GM12891 (cell line): ENCODE data around the gene SNX24.
A peak's percentile ranks its signal among the peaks of the same experiment; 100 is the strongest.
"Not testable (repeated sequence)": the region's sequence is repeated elsewhere in the genome, so short reads cannot be mapped to it uniquely, and the experiment has no call there.

Source experiments
- DNase-seq: peaks from one replicate; pipeline ENCODE4 v3.0.0; 2011; ENCODE audit warnings: low spot score; ENCODE audit not compliant: insufficient read length
- FAIRE-seq: peaks from 2 replicates; lab custom pipeline; 2011; peaks lifted over from hg19 to GRCh38; lab: Jason Lieb, UNC
- PAX5 ChIP-seq: IDR thresholded peaks from 2 replicates; pipeline ENCODE4 v1.6.1; 2011; ENCODE audit warnings: low read length, moderate library complexity, mild to moderate bottlenecking; ENCODE audit not compliant: insufficient read depth, severe bottlenecking
- POLR2A ChIP-seq: IDR thresholded peaks from 2 replicates; pipeline ENCODE4 v1.6.1; 2011; ENCODE audit warnings: low read depth, low read length, control low read depth
- POLR2AphosphoS5 ChIP-seq: IDR thresholded peaks from 2 replicates; pipeline ENCODE4 v1.6.1; 2011; ENCODE audit warnings: low read depth, low read length, control low read depth
- POU2F2 ChIP-seq: IDR thresholded peaks from 2 replicates; pipeline ENCODE4 v1.6.1; 2011; ENCODE audit warnings: low read depth, mild to moderate bottlenecking, control low read depth, low read length, moderate library complexity
- SPI1 ChIP-seq: IDR thresholded peaks from 2 replicates; pipeline ENCODE4 v1.6.1; 2011; ENCODE audit warnings: low read depth, low read length, control low read depth
- TAF1 ChIP-seq: IDR thresholded peaks from 2 replicates; pipeline ENCODE4 v1.6.1; 2011; ENCODE audit warnings: low read depth, low read length, control low read depth

The SNX24 gene

DNA sequence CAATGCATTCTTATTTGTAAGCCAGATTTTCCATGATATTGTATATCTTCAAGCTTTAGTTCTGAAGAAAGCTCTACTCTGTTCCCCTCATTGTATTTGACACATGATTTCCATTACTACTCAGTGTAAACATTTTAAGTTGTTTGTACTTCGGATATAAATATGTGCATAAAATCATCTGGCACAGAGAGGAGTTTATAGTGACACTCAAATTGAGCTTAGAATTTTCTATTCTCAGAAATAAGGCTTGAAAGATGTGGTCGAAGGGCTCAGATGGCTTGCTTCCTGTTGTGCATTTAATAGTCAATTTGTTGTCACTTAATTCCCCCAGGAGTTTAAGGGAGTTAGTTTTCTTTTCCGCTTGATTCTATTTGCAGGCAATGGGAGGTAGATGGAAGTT is 102.4 kb downstream of the SNX24 start:
- DNase-seq (no peak), FAIRE-seq (peak; percentile 9)

DNA sequence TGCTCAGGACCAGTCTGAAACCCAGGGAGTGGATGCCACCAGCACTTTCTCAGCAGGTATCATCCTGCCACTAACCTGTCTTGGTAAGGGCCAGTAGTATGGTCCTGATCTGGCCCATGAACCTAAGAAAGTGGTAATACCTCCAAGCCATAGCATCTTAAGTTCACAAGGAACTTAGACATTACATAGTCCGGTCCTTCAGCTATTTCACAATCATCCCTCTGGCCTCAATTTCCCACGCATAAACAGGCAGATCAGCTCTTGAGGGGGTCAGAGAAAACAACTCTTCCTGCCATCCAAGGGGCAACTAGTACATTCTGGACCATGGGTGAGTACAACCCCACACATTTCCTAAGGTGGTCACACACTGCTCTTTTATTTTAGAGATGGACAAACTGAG is 102.9 kb downstream of the SNX24 start:
- DNase-seq (no peak), FAIRE-seq (no peak)
- TF ChIP-seq TAF1 (no peak), SPI1 (no peak), POU2F2 (no peak), POLR2A (no peak), PAX5 (no peak), POLR2AphosphoS5 (no peak)

More for the DNA sequence above, 102.4 kb downstream of the SNX24 start:
- TF ChIP-seq POLR2AphosphoS5 (no peak), POU2F2 (no peak), POLR2A (no peak), TAF1 (no peak), SPI1 (no peak), PAX5 (no peak)

DNA sequence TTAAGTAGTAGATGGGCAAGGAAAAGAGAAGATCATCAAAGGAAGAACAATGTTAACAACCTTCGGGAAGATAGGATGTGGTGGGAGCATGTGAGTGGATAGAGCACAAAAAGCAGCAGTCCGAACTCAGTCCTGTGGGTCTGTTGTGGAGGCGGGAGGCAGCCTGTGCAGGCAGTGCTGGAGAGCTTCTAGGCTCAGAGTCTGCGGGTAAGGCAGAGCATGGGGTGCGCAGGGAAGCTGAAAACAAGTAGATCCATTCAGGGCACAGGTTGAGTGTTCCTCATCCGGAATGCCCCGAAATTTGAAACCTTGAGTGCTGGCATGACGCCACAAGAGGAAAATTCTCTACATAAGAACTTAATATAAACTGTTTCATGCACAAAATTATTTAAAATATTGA is 106.2 kb downstream of the SNX24 start:
- FAIRE-seq (no peak), DNase-seq (no peak)
- TF ChIP-seq POLR2AphosphoS5, result no peak
- TF ChIP-seq SPI1, result no peak
- no peak for TF ChIP-seq TAF1
- no peak for TF ChIP-seq PAX5
- TF ChIP-seq POLR2A, result no peak
- TF ChIP-seq POU2F2, result no peak

DNA sequence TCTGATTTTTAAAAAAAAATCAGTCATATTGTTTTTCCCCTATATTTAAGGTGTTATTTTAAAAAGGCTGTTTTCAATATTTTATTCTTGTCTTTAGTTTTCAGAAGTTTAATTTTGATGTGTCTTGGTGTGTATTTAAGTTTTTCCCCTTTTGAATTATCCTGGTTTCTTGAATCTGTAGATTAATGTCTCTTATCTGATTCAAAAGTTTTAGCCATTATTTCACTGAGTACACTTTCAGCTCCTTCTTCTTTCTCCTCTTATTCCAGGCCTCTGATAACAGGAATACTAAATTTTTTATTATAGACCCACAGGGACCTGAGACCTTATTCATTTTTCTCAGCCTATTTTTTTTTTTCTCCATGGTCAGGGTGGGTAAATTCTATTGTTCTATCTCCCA is 109.3 kb downstream of the SNX24 start:
- FAIRE-seq, result no peak
- TF ChIP-seq PAX5 (no peak), POLR2A (no peak), SPI1 (no peak), TAF1 (no peak), POU2F2 (no peak), POLR2AphosphoS5 (no peak)
- no peak for DNase-seq

DNA sequence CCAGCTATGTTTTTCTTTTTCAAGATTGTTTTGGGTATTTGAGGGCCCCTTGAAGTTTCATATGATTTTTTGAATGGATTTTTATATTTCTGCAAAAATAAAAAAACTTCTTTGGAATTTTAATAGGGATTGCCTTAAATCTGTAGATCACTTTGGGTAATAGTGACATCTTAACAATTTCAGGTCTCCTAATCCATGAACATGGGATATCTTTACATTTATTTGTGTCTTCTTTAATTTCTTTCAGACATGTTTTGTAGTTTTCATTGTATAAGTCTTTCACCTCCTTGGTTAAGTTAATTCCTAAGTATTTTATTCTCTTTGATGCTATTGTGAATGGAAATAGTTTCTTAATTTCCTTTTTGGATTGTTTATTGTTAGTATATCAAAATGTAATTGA is 112.0 kb downstream of the SNX24 start:
- DNase-seq, result no peak
- FAIRE-seq, result no peak
- TF ChIP-seq POLR2AphosphoS5, result no peak
- TF ChIP-seq SPI1, result peak; percentile 10; the same call in 1 of the 2 replicates

GRCh38 chr5:122959740-122960445 is 114.5 kb downstream of the SNX24 start:
- DNase-seq, result no peak
- no peak for FAIRE-seq
- TF ChIP-seq TAF1, result no peak
- TF ChIP-seq PAX5, result no peak
- no peak for TF ChIP-seq POU2F2
- TF ChIP-seq SPI1, result no peak
- no peak for TF ChIP-seq POLR2A
- TF ChIP-seq POLR2AphosphoS5, result no peak

GRCh38 chr5:122963305-122963704 is 117.9 kb downstream of the SNX24 start:
- FAIRE-seq (no peak), DNase-seq (no peak)
- TF ChIP-seq POLR2A (no peak), POU2F2 (no peak), SPI1 (no peak), TAF1 (no peak), PAX5 (no peak), POLR2AphosphoS5 (no peak)

DNA sequence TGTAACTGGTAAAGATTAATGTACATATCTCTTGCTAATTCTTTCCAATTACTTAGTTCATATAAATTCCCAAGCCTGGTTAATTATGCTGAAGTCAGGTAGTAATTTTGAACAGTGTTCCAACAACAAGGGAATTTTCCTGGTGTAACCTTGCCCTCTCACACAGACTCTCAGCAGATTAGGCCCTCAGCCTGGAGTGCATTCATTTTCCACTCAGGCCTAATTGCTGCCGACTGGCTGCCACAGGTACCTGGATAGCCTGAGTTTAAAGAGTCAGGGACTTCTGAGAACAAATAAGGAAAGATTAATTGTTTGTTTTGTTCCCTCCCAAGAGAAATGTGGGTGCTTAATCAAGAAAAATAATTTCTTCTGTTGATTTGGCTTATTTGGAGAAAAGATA is 119.7 kb downstream of the SNX24 start:
- TF ChIP-seq TAF1, result no peak
- TF ChIP-seq SPI1, result no peak
- TF ChIP-seq PAX5, result no peak
- no peak for TF ChIP-seq POLR2AphosphoS5
- no peak for TF ChIP-seq POLR2A
- FAIRE-seq (no peak), DNase-seq (no peak)

- FAIRE-seq, result peak; percentile 57
- TF ChIP-seq SPI1 (no peak), PAX5 (no peak), POLR2AphosphoS5 (no peak), POLR2A (no peak), POU2F2 (no peak), TAF1 (no peak)
- DNase-seq, result no peak
These were observed 121.7 kb downstream of the SNX24 start for GRCh38 chr5:122967085-122967484.

DNA sequence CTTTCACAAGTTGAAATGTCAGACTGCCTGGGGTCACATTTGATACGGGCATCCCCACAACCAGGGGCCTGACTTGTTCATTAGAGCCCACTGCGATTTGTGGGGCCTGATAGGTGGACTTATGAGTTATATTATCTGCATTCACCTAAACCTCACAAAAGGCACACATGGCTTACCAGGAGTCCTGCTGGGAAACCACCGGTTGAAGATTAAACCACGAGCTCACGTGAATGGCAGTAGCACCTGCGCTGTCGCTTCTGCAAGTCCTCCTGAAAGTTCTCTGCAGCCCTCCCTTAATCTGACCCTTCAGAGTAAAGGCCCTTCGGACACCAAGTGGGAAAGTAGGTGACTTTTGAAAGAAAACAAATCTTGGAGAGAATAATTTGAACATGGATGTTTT is 122.2 kb downstream of the SNX24 start:
- DNase-seq, result peak; percentile 17
- TF ChIP-seq TAF1 (no peak), POLR2AphosphoS5 (no peak), POU2F2 (no peak), POLR2A (no peak), SPI1 (no peak), PAX5 (no peak)
- FAIRE-seq, result peak; percentile 78

DNA sequence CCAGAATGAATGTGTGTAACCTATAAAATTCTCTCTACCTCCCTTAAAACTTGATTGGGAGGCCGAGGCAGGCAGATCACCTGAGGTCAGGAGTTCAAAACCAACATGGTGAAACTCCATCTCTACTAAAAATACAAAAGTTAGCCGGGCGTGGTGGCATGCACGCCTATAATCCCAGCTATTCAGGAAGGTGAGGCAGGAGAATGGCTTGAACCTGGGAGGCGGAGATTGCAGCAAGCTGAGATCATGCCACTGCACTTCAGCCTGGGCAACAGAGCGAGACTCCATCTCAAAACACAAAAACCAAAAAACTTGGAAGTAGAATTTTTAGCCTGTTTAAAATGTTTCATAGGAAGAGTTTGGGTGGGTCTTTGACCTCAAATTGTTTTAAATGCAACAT is 122.6 kb downstream of the SNX24 start:
- not testable (repeated sequence) for FAIRE-seq, DNase-seq
